Stimulated activated CD8-positive, alpha-beta memory T cell treated with anti-CD3 and anti-CD28 coated beads, Interleukin-4, amount 100 ng/mL, for 1 hour (primary cell): ENCODE data around the gene STX18.
A peak's percentile ranks its signal among the peaks of the same experiment; 100 is the strongest.
"Not testable (repeated sequence)": the region's sequence is repeated elsewhere in the genome, so short reads cannot be mapped to it uniquely, and the experiment has no call there.

Experiments used
- DNase-seq, 2 donors: peaks; one replicate each; pipeline ENCODE4 v3.0.0-alpha.2; 2020; ENCODE audit warnings: low read depth in 2 of 2, low spot score in 1 of 2

STX18 gene

GRCh38 chr4:4541661-4542570 lies at the start of gene STX18:
TSS of gene STX18 (minus strand) at chr4:4542048. CDS start at chr4:4541964, 84 bp downstream.
- DNase-seq = peak; percentile 76 to 79

DNA sequence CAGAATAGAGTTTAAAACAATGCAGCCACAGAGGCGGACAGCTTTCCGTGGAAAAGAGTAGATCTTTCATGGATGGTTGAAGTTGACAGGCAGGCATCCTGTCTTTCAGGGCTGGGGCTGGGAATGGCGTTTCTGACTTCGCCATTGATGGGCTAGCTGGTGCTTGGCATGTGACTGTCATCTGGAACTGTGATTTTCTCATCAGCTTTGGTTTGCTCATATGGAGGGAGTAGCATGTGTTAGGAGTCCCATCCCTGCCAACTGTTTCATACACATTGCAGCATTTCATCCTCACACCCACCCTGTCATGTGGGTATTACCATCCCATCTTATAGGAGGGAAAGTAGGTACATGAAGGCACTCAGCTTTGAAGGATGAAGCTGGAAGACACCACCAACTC lies 49.2 kb upstream of the STX18 start:
- DNase-seq = no peak

DNA sequence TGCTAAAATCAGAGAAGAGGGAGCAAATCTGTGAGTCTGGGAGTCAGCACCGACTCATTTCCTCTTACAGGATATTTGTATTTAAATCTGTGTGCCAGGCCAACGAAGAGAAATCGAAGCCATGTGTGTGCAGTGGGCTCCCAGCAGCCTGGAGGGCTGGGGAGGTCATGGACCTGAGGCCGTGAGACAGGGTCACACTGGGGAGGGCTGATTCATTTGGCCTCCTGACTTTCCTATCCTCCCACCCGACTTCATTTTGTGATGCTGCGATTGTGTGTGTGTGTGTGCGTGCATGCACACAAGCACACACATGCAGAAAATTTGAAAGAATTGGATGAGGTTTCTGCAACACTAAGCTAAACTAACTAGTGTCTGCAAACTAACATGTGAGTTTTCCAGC lies 48.7 kb upstream of the STX18 start:
- no peak for DNase-seq

- DNase-seq = no peak
These were observed 43.3 kb upstream of the STX18 start for GRCh38 chr4:4585012-4585670.

GRCh38 chr4:4583606-4584005 lies 41.8 kb upstream of the STX18 start:
- no peak for DNase-seq

- DNase-seq = no peak
These were observed 40.8 kb upstream of the STX18 start for GRCh38 chr4:4582653-4583052.

DNA sequence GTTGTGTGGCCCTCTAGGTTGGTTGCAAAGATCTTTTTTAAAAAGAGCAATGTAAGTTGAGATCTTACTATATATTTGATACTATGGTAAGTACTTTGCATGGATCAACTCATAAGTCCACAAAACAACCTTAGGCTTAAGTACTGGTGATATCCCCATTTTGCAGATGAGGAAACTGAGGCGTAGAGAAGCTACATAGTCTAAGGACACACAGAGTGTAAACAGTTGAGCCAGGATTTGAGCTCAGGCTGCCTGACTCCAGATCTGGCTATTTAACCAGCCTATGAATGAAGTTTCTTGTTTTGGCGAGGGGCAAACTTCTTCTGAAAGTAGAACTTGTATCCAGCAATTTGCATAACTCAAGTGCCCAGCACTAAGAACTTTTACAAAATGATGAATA lies 38.6 kb upstream of the STX18 start:
- no peak for DNase-seq

GRCh38 chr4:4578981-4579380 lies 37.1 kb upstream of the STX18 start:
- no peak for DNase-seq

DNA sequence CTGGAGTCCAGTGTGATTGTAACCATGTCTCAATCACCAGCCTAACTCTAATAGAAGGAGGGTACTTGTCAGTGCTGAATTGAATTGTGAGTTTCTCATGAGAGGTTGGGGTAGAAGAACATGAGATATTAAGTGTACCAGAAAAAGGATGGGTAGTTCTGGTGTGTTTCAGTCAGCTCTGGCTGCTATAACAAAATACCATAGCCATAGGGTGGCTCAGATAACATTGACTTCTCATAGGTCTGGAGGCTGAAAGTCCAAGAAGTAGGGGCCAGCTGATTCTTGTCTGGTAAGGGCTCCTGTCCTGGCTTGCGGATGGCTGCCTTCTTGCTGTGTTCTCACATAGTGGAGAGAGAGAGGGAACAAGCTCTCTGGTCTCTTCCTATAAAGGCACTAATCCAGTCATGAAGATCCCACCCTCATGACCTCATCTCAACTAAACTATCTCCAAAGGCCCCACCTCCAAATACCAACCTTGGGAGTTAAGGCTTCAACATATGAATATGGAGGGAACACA lies 35.6 kb upstream of the STX18 start:
- no peak for DNase-seq

- peak; percentile 33 to 37 for DNase-seq
These were observed 33.7 kb upstream of the STX18 start for GRCh38 chr4:4575284-4576211.

DNA sequence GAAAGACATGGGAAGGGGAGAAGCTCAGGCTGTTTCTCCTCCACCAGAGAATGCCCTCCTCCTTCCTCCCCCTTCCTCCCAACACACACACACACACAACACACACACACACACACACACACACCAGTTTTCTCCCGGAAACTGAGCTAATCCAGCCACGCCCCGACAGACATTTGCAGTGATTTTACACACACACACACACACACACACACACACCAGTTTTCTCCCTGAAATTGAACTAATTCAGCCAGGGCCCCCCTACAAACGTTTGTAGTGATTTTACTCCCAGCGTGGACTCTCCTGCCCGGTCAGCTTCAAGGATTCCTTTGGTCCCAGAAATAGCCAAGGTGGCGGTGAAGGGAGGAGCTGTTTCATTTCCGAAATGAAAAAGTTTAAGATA lies 32.9 kb upstream of the STX18 start:
- no peak for DNase-seq

GRCh38 chr4:4574052-4574451 lies 32.2 kb upstream of the STX18 start:
- DNase-seq = no peak

DNA sequence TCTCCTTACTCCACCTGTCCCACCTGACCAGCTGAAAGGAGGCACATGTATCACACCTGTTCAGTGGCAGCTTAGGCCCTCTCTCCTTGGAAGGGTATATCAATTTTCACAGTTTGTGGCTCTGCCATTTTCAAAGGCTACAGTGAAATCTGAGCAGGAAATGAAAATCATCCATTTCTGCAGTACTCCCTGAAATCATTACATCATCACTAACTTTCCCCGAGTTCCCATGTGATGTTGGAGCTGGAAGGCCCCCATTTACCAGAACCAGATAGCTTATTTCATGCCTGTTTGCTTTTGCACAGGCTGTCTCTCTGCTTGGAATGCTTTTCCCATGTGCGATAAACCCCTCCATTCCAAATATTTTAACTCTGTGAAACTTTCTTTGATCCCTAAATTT lies 31.0 kb upstream of the STX18 start:
- no peak for DNase-seq

DNA sequence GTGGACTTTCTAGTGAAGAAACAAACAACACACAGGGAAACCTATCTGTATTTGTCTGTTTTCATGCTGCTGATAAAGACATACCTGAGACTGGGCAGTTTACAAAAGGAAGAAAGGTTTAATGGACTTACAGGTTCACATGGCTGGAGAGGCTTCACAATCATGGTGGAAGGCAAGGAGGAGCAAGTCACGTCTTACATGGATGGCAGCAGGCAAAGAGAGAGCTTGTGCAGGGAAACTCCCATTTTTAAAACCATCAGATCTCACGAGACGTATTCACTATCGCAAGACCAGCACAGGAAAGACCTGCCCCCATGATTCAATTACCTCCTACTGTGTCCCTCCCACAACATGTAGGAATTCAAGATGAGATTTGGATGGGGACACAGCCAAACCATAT lies 28.0 kb upstream of the STX18 start:
- not testable (repeated sequence) for DNase-seq

GRCh38 chr4:4568806-4569427 lies 27.1 kb upstream of the STX18 start:
- DNase-seq = no peak

GRCh38 chr4:4566359-4566758 lies 24.5 kb upstream of the STX18 start:
- not testable (repeated sequence) for DNase-seq

DNA sequence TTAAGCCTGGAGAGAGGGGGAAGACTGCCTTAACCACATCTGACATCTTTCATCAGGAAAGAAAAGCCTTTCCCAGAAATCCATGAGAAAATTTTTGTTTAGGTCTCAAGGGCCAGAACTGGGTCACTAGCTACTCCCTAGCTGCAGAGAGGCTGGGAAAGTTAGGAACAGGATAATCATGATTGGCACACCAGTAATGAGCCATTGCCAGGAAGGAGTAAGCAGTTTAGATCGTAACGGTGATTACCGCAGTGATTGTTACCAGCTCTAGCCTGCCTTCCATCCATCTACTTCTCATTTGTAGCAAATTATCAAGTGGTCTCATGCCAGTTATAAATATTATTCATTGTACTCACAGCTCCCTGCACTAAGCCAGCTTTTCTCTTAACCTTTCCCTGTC lies 22.7 kb upstream of the STX18 start:
- no peak for DNase-seq

- no peak for DNase-seq
These were observed 18.8 kb upstream of the STX18 start for GRCh38 chr4:4560642-4561041.

GRCh38 chr4:4560136-4560535 lies 18.3 kb upstream of the STX18 start:
- DNase-seq = no peak

GRCh38 chr4:4559596-4559995 lies 17.7 kb upstream of the STX18 start:
- no peak for DNase-seq

GRCh38 chr4:4558881-4559280 lies 17.0 kb upstream of the STX18 start:
- no peak for DNase-seq
